Esophagus squamous epithelium (tissue), 5 donors: ENCODE results near the gene PCNT. TPM values are rescaled to one million over a fixed set of nuclear protein-coding genes. Genes with fewer than 3 reads are reported as not detected.
"Not testable (repeated sequence)": the region's sequence is repeated elsewhere in the genome, so short reads cannot be mapped to it uniquely, and the experiment has no call there.

Source experiments
- DNase-seq: peaks from one replicate; lab custom pipeline; 2025; lab: John Stamatoyannopoulos, UW
- H3K27ac ChIP-seq, 4 donors: fragments of 200-600 bp; sonication (generic); one replicate each; pipeline ENCODE4 v1.5.1; 2016 to 2019; ENCODE audit warnings: mild to moderate bottlenecking in 1 of 4
- H3K27me3 ChIP-seq, 4 donors: fragments of 200-600 bp; sonication (generic); 1 replicate in 3 of 4; 2 replicates in 1 of 4; pipeline versions ENCODE4 v1.5.1 to v1.6.0; 2017 to 2021; ENCODE audit warnings: antibody characterized with exemption in 1 of 4
- H3K36me3 ChIP-seq, 3 donors: fragments of 200-600 bp; sonication (generic); one replicate each; pipeline ENCODE4 v1.5.1; 2016 to 2019
- H3K4me1 ChIP-seq, 3 donors: fragments of 200-600 bp; sonication (generic); one replicate each; pipeline ENCODE4 v1.5.1; 2017 to 2019
- H3K4me3 ChIP-seq, 4 donors: fragments of 200-600 bp; sonication (generic); 1 replicate in 3 of 4; 2 replicates in 1 of 4; pipeline ENCODE4 v1.5.1; 2016 to 2019; ENCODE audit warnings: mild to moderate bottlenecking in 2 of 4, moderate library complexity in 1 of 4
- H3K9me3 ChIP-seq, 3 donors: fragments of 200-600 bp; sonication (generic); one replicate each; pipeline ENCODE4 v1.5.1; 2016 to 2019
- CTCF ChIP-seq, 6 experiments: fragments of 450-650 bp in 4 of 6; fragments of 200-600 bp in 2 of 6; sonication (generic) in 2 of 6; IDR thresholded peaks; one replicate each; pipeline ENCODE4 v1.5.1; 2016 to 2019; ENCODE audit warnings: antibody characterized with exemption in 6 of 6, mild to moderate bottlenecking in 4 of 6, moderate library complexity in 4 of 6
- POLR2A ChIP-seq, 4 donors: fragments of 450-650 bp; IDR thresholded peaks; one replicate each; pipeline ENCODE4 v1.6.1; 2017; ENCODE audit warnings: antibody characterized with exemption in 4 of 4, mild to moderate bottlenecking in 4 of 4, moderate library complexity in 3 of 4
- WGBS, 2 donors: methylation state at CpG; one replicate each; pipeline ENCODE4 v1.1.5; 2018; 5-methylcytosine and 5-hydroxymethylcytosine counted together
- intact Hi-C: fragments of 100-400 bp; cut with DNase I; formaldehyde crosslinking; loops from one replicate; pipeline ENCODE4 v1.15.0; 2022
- total RNA-seq, 4 donors: library from RNA; depleted of rRNA; stranded (reverse); fragments of >200 nt; gene quantifications; one replicate each; pipeline ENCODE4 v1.1.0, GENCODE V29; 2016
- donor health status: DM: yes; HTN: yes; CAD: no.

PCNT gene
- total RNA-seq, 4 donors from 2014 or later, result 26.8 to 38.7 (median 29.9) TPM

GRCh38 chr21:46371204-46372013 lies 47.5 kb downstream of the PCNT start:
- intact Hi-C loops, result no loop called here
- no peak for DNase-seq
- no peak for TF ChIP-seq CTCF (IDR thresholded peaks at IDR 0.05)
- no peak for TF ChIP-seq POLR2A (IDR thresholded peaks at IDR 0.05)
- H3K36me3 ChIP-seq, result peaks cover 6 to 87% (median 6%) of the 10 kb centered on the region in 3 donors
- H3K9me3 ChIP-seq, result no peaks in the 10 kb centered on the region
- H3K27me3 ChIP-seq, result no peaks in the 10 kb centered on the region
- WGBS, 2 donors, result 86 to 94% methylated on average over 13 to 16 of the region's 16 CpGs
- no peak overlapping the region for H3K27ac ChIP-seq
- no peak overlapping the region for H3K4me3 ChIP-seq
- no peaks in the 10 kb centered on the region for H3K4me1 ChIP-seq

- Histone ChIP-seq H3K4me3 (no peak overlapping the region), H3K36me3 (peaks cover 0 to 83% (median 6%) of the 10 kb centered on the region in 3 donors), H3K9me3 (no peaks in the 10 kb centered on the region), H3K4me1 (no peaks in the 10 kb centered on the region), H3K27me3 (no peaks in the 10 kb centered on the region), H3K27ac (no peak overlapping the region)
- WGBS, 2 donors, result 98 to 100% methylated on average over 6 of the region's 7 CpGs
- intact Hi-C loops, result no loop called here
- TF ChIP-seq POLR2A (IDR thresholded peaks at IDR 0.05) (no peak), CTCF (IDR thresholded peaks at IDR 0.05) (no peak)
- DNase-seq, result no peak
Measured at GRCh38 chr21:46372014-46372485, 48.1 kb downstream of the PCNT start.

- H3K36me3 ChIP-seq, result peaks cover 0 to 77% (median under 1%) of the 10 kb centered on the region in 3 donors
- DNase-seq, H3K27me3 ChIP-seq, H3K27ac ChIP-seq, intact Hi-C loops, H3K9me3 ChIP-seq, H3K4me3 ChIP-seq, H3K4me1 ChIP-seq: not testable (repeated sequence)
- 91 to 96% methylated on average over 8 to 9 of the region's 10 CpGs for WGBS, 2 donors
Measured at GRCh38 chr21:46372947-46373346, 49.0 kb downstream of the PCNT start.

GRCh38 chr21:46374761-46375389 lies 50.9 kb downstream of the PCNT start:
- H3K9me3 ChIP-seq, result no peaks in the 10 kb centered on the region
- no peak for DNase-seq
- no peak overlapping the region for H3K27ac ChIP-seq
- intact Hi-C loops, result no loop called here
- H3K4me3 ChIP-seq, result no peak overlapping the region
- peaks cover 0 to 17% (median 4%) of the 10 kb centered on the region in 3 donors for H3K4me1 ChIP-seq
- 86 to 87% methylated on average over 21 of the region's 21 CpGs for WGBS, 2 donors
- no peak for TF ChIP-seq POLR2A (IDR thresholded peaks at IDR 0.05)
- TF ChIP-seq CTCF (IDR thresholded peaks at IDR 0.05), result no peak
- H3K27me3 ChIP-seq, result no peaks in the 10 kb centered on the region
- H3K36me3 ChIP-seq, result peaks cover 0 to 72% (median 0%) of the 10 kb centered on the region in 3 donors

- Histone ChIP-seq H3K27me3 (no peaks in the 10 kb centered on the region), H3K9me3 (no peaks in the 10 kb centered on the region), H3K27ac (no peak overlapping the region), H3K4me3 (no peak overlapping the region), H3K4me1 (peaks cover 0 to 17% (median 4%) of the 10 kb centered on the region in 3 donors), H3K36me3 (peaks cover 0 to 64% (median 0%) of the 10 kb centered on the region in 3 donors)
- no peak for DNase-seq
- intact Hi-C loops, result no loop called here
- WGBS, 2 donors, result 93 to 95% methylated on average over 9 to 15 of the region's 32 CpGs
- TF ChIP-seq CTCF (IDR thresholded peaks at IDR 0.05), result no peak
- TF ChIP-seq POLR2A (IDR thresholded peaks at IDR 0.05), result no peak
Measured at GRCh38 chr21:46375560-46376230, 51.7 kb downstream of the PCNT start.
